T-helper 17 cell (primary cell): ENCODE results near the gene FICD. TPM values are rescaled to one million over a fixed set of nuclear protein-coding genes. Genes with fewer than 3 reads are reported as not detected.
"Not testable (repeated sequence)": the region's sequence is repeated elsewhere in the genome, so short reads cannot be mapped to it uniquely, and the experiment has no call there.

ENCODE experiments used
- ATAC-seq: fragments of 150-1000 bp; cut with Tn5 transposase; 2 replicates; pipeline ENCODE4 v1.10.0; 2021; ENCODE audit warnings: mild to moderate bottlenecking, moderate library complexity
- DNase-seq, 3 donors: peaks; one replicate each; pipeline versions ENCODE4 v3.0.0 to v3.0.0-alpha.2; 2020 to 2021
- H3K9me3 ChIP-seq: one replicate; pipeline ENCODE4 v1.7.0; 2013; ENCODE audit warnings: low read length, mild to moderate bottlenecking; ENCODE audit not compliant: control insufficient read depth, poor library complexity, severe bottlenecking
- H3K27ac Mint-ChIP-seq: one replicate; pipeline ENCODE4 v1.8.0; 2022; ENCODE audit warnings: mild to moderate bottlenecking, moderate library complexity, mixed read lengths
- H3K27me3 Mint-ChIP-seq: one replicate; pipeline ENCODE4 v1.8.0; 2022; ENCODE audit warnings: mixed read lengths
- H3K36me3 Mint-ChIP-seq: one replicate; pipeline ENCODE4 v1.8.0; 2022; ENCODE audit warnings: low read depth, mixed read lengths
- H3K4me1 Mint-ChIP-seq: one replicate; pipeline ENCODE4 v1.8.0; 2022; ENCODE audit warnings: mild to moderate bottlenecking, mixed read lengths
- H3K4me3 Mint-ChIP-seq: one replicate; pipeline ENCODE4 v1.8.0; 2022; ENCODE audit warnings: mild to moderate bottlenecking, moderate library complexity, mixed read lengths
- total RNA-seq, 4 donors: library from RNA in 2 of 4; stranded (reverse) in 2 of 4; gene quantifications; one replicate each; pipeline ENCODE4 v1.2.3 and lab custom pipeline; 2022 to 2026

FICD gene
- total RNA-seq, 2 donors from 2014 or later: 4.4 to 5.1 TPM

GRCh38 chr12:108527166-108527496, 12.1 kb downstream of the FICD start:
- peaks cover 11% of the 10 kb centered on the region for H3K4me1 Mint-ChIP-seq
- H3K4me3 Mint-ChIP-seq: no peak overlapping the region
- peak overlapping the region; percentile 16 for H3K27ac Mint-ChIP-seq
- ATAC-seq (no peak), DNase-seq (no peak)
- no peaks in the 10 kb centered on the region for H3K9me3 ChIP-seq
- H3K36me3 Mint-ChIP-seq: peaks cover 5% of the 10 kb centered on the region
- no peaks in the 10 kb centered on the region for H3K27me3 Mint-ChIP-seq

GRCh38 chr12:108530161-108530560, 15.1 kb downstream of the FICD start:
- peak overlapping the region; percentile 21 for H3K27ac Mint-ChIP-seq
- H3K27me3 Mint-ChIP-seq: no peaks in the 10 kb centered on the region
- H3K36me3 Mint-ChIP-seq: peaks cover 5% of the 10 kb centered on the region
- no peak for DNase-seq
- ATAC-seq: no peak
- peaks cover 13% of the 10 kb centered on the region for H3K4me1 Mint-ChIP-seq
- no peak overlapping the region for H3K4me3 Mint-ChIP-seq
- no peaks in the 10 kb centered on the region for H3K9me3 ChIP-seq

DNA sequence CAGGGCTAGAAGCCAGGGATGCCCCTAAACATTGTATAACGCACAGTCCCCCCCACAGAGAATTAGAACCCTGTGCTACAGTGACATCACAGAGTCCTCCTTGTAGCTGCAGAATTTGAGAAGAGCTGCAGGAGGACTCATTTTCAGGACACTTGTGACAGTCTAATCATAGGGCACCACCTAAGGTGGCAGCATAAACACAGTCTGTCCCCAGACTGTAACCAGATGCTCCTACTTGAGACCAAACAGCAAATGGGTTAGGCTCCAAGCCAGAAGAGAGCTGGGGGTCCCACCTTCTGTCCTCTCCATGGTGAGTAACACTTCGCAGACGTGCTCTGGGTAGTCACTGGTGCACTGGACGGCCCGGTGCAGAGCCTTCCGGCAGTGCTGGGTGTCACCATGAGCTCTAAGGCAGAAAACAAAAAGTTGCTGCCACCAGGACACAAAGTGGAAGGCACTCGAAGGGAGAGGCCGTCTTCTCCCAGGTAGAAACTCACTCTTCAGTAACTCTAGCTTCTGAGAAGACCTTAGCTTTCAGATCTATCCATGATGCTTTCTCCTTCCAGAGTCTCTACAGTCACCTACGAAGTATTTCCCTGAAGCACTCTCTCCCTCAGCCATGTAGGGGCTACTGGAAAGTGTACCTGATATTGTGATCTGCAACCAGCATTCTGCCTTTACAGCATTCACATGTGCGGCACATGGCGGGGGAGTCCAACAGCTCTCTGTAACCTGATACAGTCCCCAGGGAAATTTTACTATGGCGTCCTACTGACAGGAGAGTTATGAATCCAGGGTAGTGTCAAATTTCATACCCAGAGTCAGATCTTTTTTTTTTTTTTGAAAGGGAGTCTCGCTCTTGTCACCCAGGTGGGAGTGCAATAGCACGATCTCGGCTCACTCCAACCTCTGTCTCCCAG, 17.1 kb downstream of the FICD start:
- DNase-seq (no peak), ATAC-seq (no peak)
- no peak overlapping the region for H3K4me3 Mint-ChIP-seq
- no peak overlapping the region for H3K27ac Mint-ChIP-seq
- peaks cover 11% of the 10 kb centered on the region for H3K4me1 Mint-ChIP-seq
- no peaks in the 10 kb centered on the region for H3K9me3 ChIP-seq
- H3K36me3 Mint-ChIP-seq: peaks cover 9% of the 10 kb centered on the region
- no peaks in the 10 kb centered on the region for H3K27me3 Mint-ChIP-seq

DNA sequence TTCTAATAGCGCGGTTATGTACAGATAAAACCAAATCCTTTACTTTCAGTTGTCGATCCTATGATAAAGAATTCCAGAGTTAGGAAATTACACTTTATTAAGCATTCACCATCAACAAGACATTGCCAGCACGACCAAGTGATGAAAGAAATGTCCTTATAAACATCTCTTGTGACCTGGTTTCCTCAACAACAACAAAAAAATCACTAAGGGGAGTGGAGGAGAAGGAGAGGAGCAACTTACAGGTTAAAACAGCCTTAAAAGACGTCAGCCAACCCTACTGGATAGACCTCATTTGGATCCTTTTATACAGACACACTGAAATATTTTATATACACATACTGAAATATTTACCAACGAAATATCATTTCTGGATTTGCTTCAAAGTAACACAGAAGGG, 23.1 kb downstream of the FICD start:
- no peaks in the 10 kb centered on the region for H3K9me3 ChIP-seq
- ATAC-seq (no peak), DNase-seq (no peak)
- peaks cover 6% of the 10 kb centered on the region for H3K36me3 Mint-ChIP-seq
- H3K27ac Mint-ChIP-seq: peak overlapping the region; percentile 59
- peaks cover 17% of the 10 kb centered on the region for H3K4me1 Mint-ChIP-seq
- H3K4me3 Mint-ChIP-seq: no peak overlapping the region
- no peaks in the 10 kb centered on the region for H3K27me3 Mint-ChIP-seq

DNA sequence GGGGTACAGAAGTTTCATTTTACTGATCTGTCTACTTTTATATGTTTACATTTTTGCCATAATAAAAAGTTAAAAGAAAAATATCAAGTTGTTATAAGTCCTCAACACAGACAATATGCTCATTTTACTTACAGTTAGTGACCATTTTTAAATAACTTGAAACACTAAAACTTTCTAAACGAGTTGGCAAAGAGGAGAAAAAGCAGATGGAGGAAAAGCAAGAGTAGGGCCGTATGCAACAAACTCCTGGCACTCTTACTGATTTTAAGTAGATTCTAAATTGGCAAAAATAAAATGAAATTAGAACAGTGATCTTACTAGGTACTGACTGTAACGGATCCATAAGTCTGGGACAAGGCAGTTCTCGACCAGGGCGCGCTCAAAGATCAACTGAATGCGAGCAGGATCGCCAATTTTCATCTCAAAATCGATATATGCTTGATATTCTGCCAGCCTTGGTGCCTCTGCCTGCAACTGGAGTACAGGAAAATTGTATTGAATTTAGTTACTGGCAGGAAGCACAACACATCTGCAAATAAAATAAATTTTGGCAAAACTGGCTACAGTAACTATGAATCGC, 23.6 kb downstream of the FICD start:
- Mint-ChIP-seq H3K27ac (peak overlapping the region; percentile 59), H3K4me3 (no peak overlapping the region), H3K27me3 (no peaks in the 10 kb centered on the region), H3K36me3 (peaks cover 6% of the 10 kb centered on the region), H3K4me1 (peaks cover 19% of the 10 kb centered on the region)
- no peaks in the 10 kb centered on the region for H3K9me3 ChIP-seq
- ATAC-seq (no peak), DNase-seq (no peak)

DNA sequence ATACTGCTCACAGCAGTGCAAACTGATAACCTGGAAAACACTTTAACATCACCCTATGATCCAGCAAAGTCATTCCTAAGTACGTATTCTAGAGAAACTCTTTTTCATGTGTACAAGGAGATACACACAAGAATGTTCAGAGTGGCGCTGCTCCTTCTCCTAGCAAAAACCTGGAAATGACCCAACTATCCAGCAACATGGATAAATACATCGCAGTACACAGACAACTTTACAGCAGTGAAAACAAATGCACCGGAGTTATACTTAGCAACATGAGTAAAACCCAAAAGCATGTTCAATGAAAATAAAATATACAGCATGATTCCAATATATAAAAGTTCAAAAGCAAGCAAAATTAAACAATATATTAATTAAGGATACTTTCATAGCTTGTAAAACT, 27.2 kb downstream of the FICD start:
- ATAC-seq (no peak), DNase-seq (no peak)
- Mint-ChIP-seq H3K36me3 (peaks cover 8% of the 10 kb centered on the region), H3K27me3 (no peaks in the 10 kb centered on the region), H3K4me1 (peaks cover 19% of the 10 kb centered on the region), H3K4me3 (no peak overlapping the region), H3K27ac (peak overlapping the region; percentile 80)
- peaks cover 3% of the 10 kb centered on the region for H3K9me3 ChIP-seq

DNA sequence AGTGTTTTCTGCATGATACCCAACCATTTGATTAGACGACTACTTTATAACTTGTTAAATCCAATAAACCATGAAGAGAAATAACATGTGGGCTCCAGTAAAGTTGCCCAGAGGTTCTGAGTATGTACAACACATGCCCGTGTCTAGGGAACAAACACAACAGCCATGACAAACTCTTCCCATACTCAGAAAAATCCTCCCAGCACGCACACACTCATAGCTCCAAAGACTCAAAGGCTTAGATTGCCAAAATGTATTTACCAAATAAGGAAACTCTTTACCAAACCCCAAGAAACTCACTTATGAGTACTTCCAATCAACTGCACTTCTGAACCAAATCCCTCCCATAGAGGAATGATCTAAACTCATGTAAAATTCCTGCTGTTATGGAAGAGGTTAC, 28.6 kb downstream of the FICD start:
- ATAC-seq: no peak
- no peak overlapping the region for H3K27ac Mint-ChIP-seq
- H3K9me3 ChIP-seq: peaks cover 3% of the 10 kb centered on the region

GRCh38 chr12:108547686-108548085, 32.6 kb downstream of the FICD start:
- peaks cover 23% of the 10 kb centered on the region for H3K4me1 Mint-ChIP-seq
- H3K9me3 ChIP-seq: peaks cover 3% of the 10 kb centered on the region
- no peak for DNase-seq
- H3K27ac Mint-ChIP-seq: no peak overlapping the region
- H3K4me3 Mint-ChIP-seq: no peak overlapping the region
- peaks cover 13% of the 10 kb centered on the region for H3K36me3 Mint-ChIP-seq
- H3K27me3 Mint-ChIP-seq: no peaks in the 10 kb centered on the region
- no peak for ATAC-seq

More for the DNA sequence above, 28.6 kb downstream of the FICD start:
- Mint-ChIP-seq H3K36me3 (peaks cover 13% of the 10 kb centered on the region), H3K4me1 (peaks cover 17% of the 10 kb centered on the region), H3K27me3 (no peaks in the 10 kb centered on the region), H3K4me3 (no peak overlapping the region)
- no peak for DNase-seq

- Mint-ChIP-seq H3K36me3 (peaks cover 9% of the 10 kb centered on the region), H3K4me3 (no peak overlapping the region), H3K27me3 (no peaks in the 10 kb centered on the region), H3K27ac (no peak overlapping the region), H3K4me1 (peaks cover 31% of the 10 kb centered on the region)
- H3K9me3 ChIP-seq: peaks cover under 1% of the 10 kb centered on the region
- ATAC-seq (no peak), DNase-seq (no peak)
Observed at GRCh38 chr12:108548954-108549521, 34.0 kb downstream of the FICD start.

DNA sequence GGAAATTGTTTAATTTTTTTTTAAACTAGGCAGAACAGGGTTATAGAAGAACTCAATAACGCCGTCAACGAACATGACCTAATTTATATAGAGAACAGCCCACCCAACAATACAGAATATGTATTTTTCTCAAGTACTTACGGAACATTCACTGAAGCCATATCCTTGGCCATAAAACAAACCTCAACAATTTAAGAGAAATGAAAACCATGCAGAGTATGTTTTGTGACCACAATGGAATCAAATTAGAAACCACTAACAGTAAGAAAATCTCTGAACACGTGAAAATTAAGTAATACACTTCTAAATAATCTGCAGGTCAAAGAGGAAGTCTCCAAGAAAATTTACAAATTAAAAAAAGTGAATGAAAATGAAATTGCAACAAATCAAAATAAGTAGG, 36.5 kb downstream of the FICD start:
- no peak for ATAC-seq
- H3K27me3 Mint-ChIP-seq: no peaks in the 10 kb centered on the region
- DNase-seq: no peak
- H3K27ac Mint-ChIP-seq: peak overlapping the region; percentile 37
- H3K9me3 ChIP-seq: no peaks in the 10 kb centered on the region
- peak overlapping the region; percentile 33 for H3K4me3 Mint-ChIP-seq
- H3K36me3 Mint-ChIP-seq: peaks cover 5% of the 10 kb centered on the region
- H3K4me1 Mint-ChIP-seq: peaks cover 41% of the 10 kb centered on the region

GRCh38 chr12:108553799-108554198, 38.7 kb downstream of the FICD start:
- Mint-ChIP-seq H3K36me3 (no peaks in the 10 kb centered on the region), H3K27me3 (no peaks in the 10 kb centered on the region), H3K27ac (peak overlapping the region; percentile 19), H3K4me1 (peaks cover 51% of the 10 kb centered on the region), H3K4me3 (no peak overlapping the region)
- H3K9me3 ChIP-seq: no peaks in the 10 kb centered on the region
- DNase-seq: no peak
- no peak for ATAC-seq

DNA sequence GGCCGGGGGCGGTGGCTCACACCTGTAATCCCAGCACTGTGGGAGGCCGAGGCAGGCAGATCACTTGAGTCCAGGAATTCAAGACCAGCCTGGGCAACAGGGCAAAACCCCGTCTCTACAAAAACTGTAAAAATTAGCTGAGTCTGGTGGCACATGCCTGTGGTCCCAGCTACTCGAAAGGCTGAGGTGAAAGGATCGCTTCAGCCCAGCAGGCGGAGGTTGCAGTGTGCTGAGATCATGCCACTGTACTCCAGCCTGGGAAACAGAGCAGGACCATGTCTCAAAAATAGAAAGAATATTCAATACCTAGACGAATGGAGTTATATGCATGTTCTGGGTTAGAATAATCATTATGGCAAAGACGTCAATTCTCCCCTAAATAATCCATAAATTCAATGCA, 40.3 kb downstream of the FICD start:
- DNase-seq, H3K4me3 Mint-ChIP-seq, H3K27me3 Mint-ChIP-seq, H3K36me3 Mint-ChIP-seq, H3K9me3 ChIP-seq, ATAC-seq: not testable (repeated sequence)
- Mint-ChIP-seq H3K27ac (peak overlapping the region; percentile 65), H3K4me1 (peaks cover 56% of the 10 kb centered on the region)

DNA sequence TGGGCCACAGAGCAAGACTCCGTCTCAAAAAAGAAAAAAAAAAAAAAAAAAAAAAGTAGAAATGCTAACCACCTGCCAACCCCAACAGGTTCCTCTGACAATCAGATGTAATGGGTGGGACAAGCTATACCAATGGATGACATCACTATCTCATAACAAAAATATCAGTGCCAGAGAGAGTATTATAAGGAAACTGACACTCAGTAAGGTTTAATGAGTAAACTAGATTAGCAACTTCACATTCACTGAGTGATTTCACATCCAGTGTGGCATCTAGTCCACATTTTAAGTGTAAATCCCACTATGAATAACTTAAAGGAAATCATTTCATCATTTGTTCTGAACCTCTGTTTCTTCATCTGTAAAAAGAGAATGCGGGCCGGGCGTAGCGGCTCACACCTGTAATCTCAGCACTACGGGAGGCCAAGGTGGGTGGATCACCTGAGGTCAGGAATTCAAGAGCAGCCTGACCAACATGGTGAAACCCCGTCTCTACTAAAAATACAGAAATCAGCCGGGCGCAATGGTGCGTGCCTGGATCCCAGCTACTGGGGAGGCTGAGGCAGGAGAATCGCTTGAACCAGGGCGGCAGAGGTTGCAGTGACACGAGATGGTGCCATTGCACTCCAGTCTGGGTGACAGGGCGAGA, 44.1 kb downstream of the FICD start:
- DNase-seq (no peak), ATAC-seq (no peak)
- Mint-ChIP-seq H3K27ac (peak overlapping the region; percentile 100), H3K27me3 (no peaks in the 10 kb centered on the region), H3K4me1 (peaks cover 34% of the 10 kb centered on the region), H3K4me3 (peak overlapping the region; percentile 72), H3K36me3 (peaks cover 3% of the 10 kb centered on the region)
- H3K9me3 ChIP-seq: no peaks in the 10 kb centered on the region
